ENCODE data around the gene FLT4. TPM values are rescaled to one million over a fixed set of nuclear protein-coding genes. Genes with fewer than 3 reads are reported as not detected.

Gene FLT4
- total RNA-seq, 1 donor from 2014 or later = 0.51 TPM

DNA sequence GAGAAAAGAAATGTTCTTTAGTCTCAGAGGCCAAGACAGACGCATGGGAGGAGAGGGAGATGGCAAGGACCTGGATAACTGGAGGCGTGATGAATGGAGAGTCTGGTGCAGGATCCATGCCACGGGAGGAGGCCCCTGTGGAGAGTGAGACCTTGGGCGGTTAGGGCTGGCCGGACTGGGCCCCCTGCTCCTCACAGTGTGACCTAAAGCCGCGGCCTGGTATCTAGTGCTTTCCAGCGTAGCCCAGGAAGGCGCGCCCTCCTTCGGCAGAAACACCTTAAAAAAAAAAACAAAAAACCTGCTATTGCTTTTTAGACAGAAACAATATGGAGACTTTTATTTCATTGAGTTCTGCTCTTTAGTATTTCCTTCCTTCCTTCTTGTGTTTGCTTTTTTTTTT lies 91.2 kb downstream of the FLT4 start:
- DNase-seq (ENCODE audit: extremely low spot score, unreplicated experiment) = no peak
- TF ChIP-seq, protein P1, sequence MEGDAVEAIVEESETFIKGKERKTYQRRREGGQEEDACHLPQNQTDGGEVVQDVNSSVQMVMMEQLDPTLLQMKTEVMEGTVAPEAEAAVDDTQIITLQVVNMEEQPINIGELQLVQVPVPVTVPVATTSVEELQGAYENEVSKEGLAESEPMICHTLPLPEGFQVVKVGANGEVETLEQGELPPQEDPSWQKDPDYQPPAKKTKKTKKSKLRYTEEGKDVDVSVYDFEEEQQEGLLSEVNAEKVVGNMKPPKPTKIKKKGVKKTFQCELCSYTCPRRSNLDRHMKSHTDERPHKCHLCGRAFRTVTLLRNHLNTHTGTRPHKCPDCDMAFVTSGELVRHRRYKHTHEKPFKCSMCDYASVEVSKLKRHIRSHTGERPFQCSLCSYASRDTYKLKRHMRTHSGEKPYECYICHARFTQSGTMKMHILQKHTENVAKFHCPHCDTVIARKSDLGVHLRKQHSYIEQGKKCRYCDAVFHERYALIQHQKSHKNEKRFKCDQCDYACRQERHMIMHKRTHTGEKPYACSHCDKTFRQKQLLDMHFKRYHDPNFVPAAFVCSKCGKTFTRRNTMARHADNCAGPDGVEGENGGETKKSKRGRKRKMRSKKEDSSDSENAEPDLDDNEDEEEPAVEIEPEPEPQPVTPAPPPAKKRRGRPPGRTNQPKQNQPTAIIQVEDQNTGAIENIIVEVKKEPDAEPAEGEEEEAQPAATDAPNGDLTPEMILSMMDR (IDR thresholded peaks at IDR 0.05) = no peak
- Mint-ChIP-seq H3K4me1 (ENCODE audit: unreplicated experiment) (peaks cover 14% of the 10 kb centered on the region), H3K27ac (ENCODE audit: unreplicated experiment) (no peak overlapping the region), H3K27me3 (ENCODE audit: unreplicated experiment) (no peaks in the 10 kb centered on the region), H3K36me3 (ENCODE audit: unreplicated experiment) (peaks cover 41% of the 10 kb centered on the region), H3K9me3 (ENCODE audit: unreplicated experiment) (no peaks in the 10 kb centered on the region), H3K4me3 (ENCODE audit: unreplicated experiment) (no peak overlapping the region)

DNA sequence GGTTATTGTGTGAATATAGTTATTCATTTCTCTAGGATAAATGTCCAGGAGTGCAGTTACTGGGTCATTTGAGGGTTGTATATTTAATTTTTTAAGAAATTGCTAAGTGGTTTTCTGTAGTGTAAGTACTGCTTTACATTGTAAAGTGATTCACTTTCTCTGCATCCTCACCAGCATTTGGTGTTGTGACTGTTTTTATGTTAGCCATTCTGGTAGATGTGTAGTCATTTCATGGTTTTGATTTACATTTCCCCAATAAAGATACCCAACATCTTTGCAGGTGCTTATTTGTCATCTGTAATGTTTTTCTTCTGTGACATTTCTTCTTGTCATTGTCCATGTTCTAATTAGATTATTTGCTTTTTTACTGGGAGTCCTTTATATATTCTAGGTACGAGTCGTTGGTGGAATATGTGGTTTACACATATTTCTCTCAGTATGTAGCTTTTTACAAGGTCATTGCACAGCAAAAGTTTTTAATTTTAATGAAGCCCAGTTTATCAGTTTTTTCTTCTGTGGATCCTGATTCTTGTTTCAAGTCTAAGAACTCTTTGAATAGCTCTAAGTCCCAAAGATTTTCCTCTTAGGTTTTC lies 92.1 kb downstream of the FLT4 start:
- TF ChIP-seq, protein P1 (IDR thresholded peaks at IDR 0.05) = no peak
- Mint-ChIP-seq H3K4me3 (ENCODE audit: unreplicated experiment) (no peak overlapping the region), H3K27me3 (ENCODE audit: unreplicated experiment) (no peaks in the 10 kb centered on the region), H3K9me3 (ENCODE audit: unreplicated experiment) (no peaks in the 10 kb centered on the region), H3K4me1 (ENCODE audit: unreplicated experiment) (peaks cover 17% of the 10 kb centered on the region), H3K27ac (ENCODE audit: unreplicated experiment) (no peak overlapping the region), H3K36me3 (ENCODE audit: unreplicated experiment) (peaks cover 48% of the 10 kb centered on the region)
- DNase-seq (ENCODE audit: extremely low spot score, unreplicated experiment) = no peak

DNA sequence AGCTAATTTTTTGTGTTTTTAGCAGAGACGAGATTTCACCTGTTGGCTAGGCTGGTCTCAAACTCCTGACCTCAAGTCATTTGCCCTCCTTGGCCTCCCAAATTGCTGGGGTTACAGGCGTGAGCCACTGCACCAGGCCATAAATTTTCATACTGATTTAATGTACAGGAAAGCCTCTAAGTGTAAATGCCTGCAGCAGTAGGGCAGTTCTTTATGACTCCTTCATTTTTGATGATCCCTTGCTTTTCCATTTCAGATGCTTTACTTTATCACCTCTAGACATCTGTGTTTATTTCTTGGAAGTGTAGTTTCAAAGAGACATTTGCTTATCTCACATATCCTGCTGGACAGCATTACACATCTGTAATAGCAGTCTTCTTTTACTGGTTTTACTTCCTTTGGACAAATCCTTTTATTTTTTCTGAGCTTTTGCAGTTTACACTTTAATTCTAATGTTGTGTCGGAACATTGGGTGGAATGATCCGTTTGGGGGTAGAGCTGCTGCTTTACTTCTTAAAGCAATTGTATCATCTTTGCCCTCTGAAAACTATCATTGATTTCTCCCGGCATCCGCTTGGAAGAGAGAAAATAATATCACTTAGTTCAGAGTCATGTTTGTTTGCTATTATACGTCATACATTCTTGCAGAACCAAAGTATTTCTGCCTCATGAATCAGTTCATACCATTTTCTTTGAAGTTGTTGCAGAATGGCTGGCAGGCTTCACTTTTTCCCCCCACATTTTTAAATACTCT lies 94.1 kb downstream of the FLT4 start:
- DNase-seq (ENCODE audit: extremely low spot score, unreplicated experiment) = no peak
- Mint-ChIP-seq H3K9me3 (ENCODE audit: unreplicated experiment) (no peaks in the 10 kb centered on the region), H3K4me1 (ENCODE audit: unreplicated experiment) (peaks cover 17% of the 10 kb centered on the region), H3K4me3 (ENCODE audit: unreplicated experiment) (no peak overlapping the region), H3K27ac (ENCODE audit: unreplicated experiment) (no peak overlapping the region), H3K36me3 (ENCODE audit: unreplicated experiment) (peaks cover 48% of the 10 kb centered on the region), H3K27me3 (ENCODE audit: unreplicated experiment) (no peaks in the 10 kb centered on the region)
- TF ChIP-seq, protein P1 (IDR thresholded peaks at IDR 0.05) = no peak

DNA sequence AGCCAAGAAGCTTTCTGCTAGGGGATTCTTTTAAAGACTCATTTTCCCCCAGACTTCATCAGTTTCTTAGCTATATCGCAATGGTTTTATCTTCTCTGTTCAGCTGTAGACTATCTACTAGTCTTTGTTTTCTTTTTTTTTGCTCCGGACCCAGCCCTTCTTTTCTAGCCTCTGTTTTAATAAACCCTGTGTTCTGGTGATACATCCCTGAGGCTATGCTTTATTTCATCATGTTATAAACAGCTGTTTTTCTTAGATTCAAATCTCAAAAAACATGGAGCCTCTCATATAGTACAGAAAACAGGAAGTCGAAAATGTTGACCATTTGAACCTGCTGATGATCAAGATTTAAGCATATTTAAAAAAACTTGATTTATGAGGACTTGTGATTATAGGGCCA lies 95.9 kb downstream of the FLT4 start:
- Mint-ChIP-seq H3K36me3 (ENCODE audit: unreplicated experiment) (peaks cover 45% of the 10 kb centered on the region), H3K27ac (ENCODE audit: unreplicated experiment) (peak overlapping the region; percentile 13), H3K4me1 (ENCODE audit: unreplicated experiment) (peaks cover 10% of the 10 kb centered on the region), H3K4me3 (ENCODE audit: unreplicated experiment) (no peak overlapping the region), H3K27me3 (ENCODE audit: unreplicated experiment) (no peaks in the 10 kb centered on the region), H3K9me3 (ENCODE audit: unreplicated experiment) (no peaks in the 10 kb centered on the region)
- TF ChIP-seq, protein P1 (IDR thresholded peaks at IDR 0.05) = no peak
- no peak for DNase-seq (ENCODE audit: extremely low spot score, unreplicated experiment)

Other genes starting within 250 kb of the FLT4 start
- 31.5 and 33.5 TPM in 2 replicates for gene CNOT6, start 155.2 kb downstream of the FLT4 start, total RNA-seq
- gene SCGB3A1, start 58.1 kb downstream of the FLT4 start, total RNA-seq = not detected in 2 replicates
- not detected in 2 replicates for gene OR2Y1, start 90.5 kb upstream of the FLT4 start, total RNA-seq
- gene MGAT1, start 153.2 kb upstream of the FLT4 start, total RNA-seq = 137 and 140 TPM in 2 replicates
- 21.7 and 22.2 TPM in 2 replicates for gene ZFP62, start 211.7 kb upstream of the FLT4 start, total RNA-seq
- gene BTNL8, start 249.6 kb upstream of the FLT4 start, total RNA-seq = not detected in 2 replicates

All from osteocyte (in vitro differentiated cells).